NCI-H524 treated with DMSO at 0.1 percent for 48 hours (cell line): ENCODE results near the gene MZT2A.
"Not testable (repeated sequence)": the region's sequence is repeated elsewhere in the genome, so short reads cannot be mapped to it uniquely, and the experiment has no call there.

Experiments used
- DNase-seq: peaks from one replicate; lab custom pipeline; 2025; lab: John Stamatoyannopoulos, UW

Gene MZT2A

DNA sequence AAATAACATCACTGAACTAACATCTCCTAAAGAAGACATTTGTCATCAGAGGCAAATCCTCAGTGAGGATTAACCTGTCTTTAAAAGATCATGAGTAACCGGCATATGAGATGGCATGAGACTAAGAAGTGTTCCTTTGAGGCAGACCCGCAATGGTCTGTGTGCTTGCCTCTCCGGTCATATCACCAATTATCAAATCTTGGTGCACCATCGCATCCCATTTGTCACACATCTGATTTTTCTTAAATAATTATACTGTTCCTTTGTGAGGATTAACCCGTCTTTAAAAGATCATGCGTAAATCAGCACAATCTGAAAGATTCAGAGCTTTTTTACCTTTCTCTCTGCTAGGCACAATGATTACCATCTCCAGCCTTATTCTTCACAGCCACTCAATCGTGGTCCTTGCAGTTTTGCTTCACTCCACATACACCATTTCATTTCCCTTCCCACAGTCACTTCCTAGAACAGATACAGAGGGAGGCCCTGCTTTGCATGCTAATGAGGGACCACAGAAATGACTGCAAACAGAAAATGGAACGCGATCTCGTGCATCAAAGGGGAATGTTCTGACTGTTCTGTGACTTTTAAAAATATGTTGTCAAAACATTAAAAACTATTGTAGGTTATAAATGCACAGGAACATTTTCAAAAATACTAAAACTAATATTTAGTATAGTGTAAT is 40.8 kb downstream of the MZT2A start:
- not testable (repeated sequence) for DNase-seq

DNA sequence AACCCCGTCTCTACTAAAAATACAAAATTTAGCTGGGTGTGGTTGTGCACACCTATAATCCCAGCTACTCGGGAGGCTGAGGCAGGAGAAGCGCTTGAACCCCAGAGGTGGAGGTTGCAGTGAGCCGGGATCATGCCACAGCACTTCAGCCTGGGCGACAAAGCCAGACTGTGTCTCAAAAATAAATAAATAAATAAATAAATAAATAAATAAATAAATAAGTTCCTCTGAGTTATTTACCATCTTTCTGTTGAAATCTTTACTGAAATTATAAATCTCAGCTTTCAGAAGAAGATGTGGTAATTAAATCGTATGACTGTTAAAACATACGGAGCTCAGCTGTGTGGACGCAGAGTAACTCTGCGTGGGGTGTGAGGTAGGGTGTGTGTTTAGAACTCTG is 44.2 kb downstream of the MZT2A start:
- not testable (repeated sequence) for DNase-seq

DNA sequence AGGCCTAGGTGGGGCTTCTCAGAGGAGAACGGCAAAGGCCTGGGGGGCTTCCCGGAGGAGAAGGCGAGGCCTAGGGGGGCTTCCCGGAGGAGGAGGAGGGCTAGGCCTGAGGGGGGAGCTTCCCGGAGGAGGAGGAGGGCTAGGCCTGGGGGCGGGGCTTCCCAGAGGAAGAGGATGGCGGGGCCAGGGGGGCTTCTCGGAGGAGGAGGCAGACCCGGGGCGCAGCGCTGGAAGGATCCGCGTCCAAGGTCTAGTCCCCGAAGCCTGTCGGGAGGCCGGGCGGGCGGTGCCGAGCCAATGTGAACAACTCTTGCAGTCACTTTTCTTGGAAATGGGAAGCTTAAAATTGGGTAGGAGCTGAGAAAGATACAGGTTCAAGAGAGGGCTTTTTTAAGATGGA is 46.3 kb downstream of the MZT2A start:
- no peak for DNase-seq

DNA sequence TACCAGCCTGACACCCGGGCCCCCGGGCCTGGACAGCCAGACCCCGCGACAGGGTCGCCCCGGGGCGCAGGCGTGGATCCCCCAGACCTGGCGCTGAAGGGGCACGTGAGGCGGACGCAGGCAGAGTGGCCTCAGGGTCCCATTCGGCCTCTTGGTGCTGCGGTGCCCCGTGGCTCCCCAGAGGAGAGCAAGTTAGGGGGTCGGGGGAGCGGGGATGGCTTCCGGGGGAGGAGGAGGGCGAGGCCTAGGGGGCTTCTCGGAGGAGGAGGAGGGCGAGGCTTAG is 46.7 kb downstream of the MZT2A start:
- not testable (repeated sequence) for DNase-seq

DNA sequence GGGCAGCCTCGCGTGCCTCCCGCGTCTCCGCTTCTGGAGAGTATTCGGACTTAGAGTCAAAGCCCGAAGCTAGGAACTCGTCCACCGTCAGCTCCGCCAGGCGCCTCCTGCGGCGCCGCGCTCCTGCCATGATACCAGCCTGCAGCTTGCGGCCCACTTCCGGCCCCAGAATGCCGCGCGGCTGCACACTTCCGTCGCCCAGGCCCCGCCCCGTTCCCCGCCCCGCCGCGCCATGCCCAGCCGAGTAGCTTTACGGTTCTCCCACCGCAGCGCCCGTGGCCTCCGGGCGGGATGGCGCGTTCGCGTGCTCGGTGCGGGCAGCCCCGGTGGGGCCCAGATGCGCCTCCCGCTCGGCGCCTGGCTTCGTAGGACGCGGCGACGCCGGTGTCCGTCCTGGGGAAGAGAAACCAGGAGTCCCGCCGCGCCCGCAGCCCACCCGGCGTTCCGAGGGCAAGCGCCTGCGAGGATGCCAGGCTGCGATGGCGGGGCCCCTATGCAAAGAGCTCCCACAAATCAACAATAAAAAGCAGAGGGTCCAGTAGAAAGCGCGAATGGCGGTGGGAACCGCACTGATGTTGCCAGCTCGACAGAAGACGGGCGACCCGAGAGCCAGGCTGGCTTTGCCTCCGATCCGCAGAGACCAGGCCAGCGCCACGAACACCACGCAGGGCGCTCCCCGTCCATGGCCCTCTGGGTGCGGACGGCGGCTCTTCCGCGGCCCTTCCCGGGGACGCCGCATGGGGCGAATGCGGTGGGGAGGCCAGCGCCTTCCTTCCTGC is 47.3 kb downstream of the MZT2A start:
- not testable (repeated sequence) for DNase-seq

DNA sequence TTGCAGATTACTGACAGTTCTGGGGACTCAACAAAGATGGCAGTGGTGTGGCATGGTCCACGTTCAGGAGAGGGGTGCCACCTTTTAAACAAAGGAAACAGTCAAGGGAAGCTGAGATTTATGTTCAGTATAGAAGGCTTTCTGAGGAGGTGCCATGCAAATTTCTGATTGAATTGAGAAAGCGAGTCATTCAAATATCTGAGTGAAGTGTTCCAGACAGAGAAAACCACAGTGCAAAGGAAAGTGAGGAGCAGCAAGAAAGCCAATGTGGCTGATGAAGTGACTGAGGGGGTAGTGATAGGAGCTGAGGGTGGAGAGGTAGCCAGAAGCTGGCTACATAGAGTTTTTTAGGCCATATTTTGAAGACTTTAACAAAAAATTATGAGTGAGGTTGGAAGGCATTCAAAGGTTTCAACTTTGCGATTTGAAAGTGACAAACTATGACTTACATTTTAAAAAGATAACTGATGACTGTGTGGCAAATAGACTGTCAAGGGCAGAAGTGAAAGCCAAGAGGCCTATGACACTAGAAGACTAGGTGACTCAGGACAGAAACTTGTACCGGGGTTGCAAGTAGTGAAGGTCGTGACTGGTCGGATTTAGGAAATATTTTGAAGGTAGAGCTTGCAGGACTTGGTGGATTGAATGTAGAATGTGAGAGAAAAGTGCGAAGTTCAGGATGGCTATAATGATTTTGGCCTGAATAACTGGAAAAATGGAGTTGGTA is 51.3 kb downstream of the MZT2A start:
- DNase-seq = not testable (repeated sequence)
